ENCODE measurements around the gene RAD51B.

Gene RAD51B

GRCh38 chr14:68089146-68089731 lies 269.7 kb downstream of the RAD51B start (continued):
- TF ChIP-seq ZNF843 (tag by site-specific recombination; IDR thresholded peaks at IDR 0.05) (peak; percentile 79), ELK4 (IDR thresholded peaks at IDR 0.05; ENCODE audit: borderline replicate concordance, low read depth, low read length) (no peak), ZSCAN23 (tag by site-specific recombination; IDR thresholded peaks at IDR 0.05) (no peak), ZNF341 (tag by site-specific recombination; IDR thresholded peaks at IDR 0.05; ENCODE audit: low read depth) (no peak), ZNF610 (tag by site-specific recombination; IDR thresholded peaks at IDR 0.05; ENCODE audit: borderline replicate concordance) (0 out of 2 replicates have a peak, but pooled peaks have one; percentile 46), ZBTB17 (tag by site-specific recombination; IDR thresholded peaks at IDR 0.05) (peak; percentile 20; the same call in 1 of the 2 replicates), ZNF626 (tag by site-specific recombination; IDR thresholded peaks at IDR 0.05) (no peak), ZBTB8A (tag by site-specific recombination; IDR thresholded peaks at IDR 0.05) (peak; percentile 37; the same call in 1 of the 2 replicates), OSR2 (tag by site-specific recombination; IDR thresholded peaks at IDR 0.05) (peak; percentile 87), ZNF654 (tag by site-specific recombination; IDR thresholded peaks at IDR 0.05; ENCODE audit: low read depth) (no peak), ZBTB48 (tag by site-specific recombination; IDR thresholded peaks at IDR 0.05) (no peak), MYNN (tag by site-specific recombination; IDR thresholded peaks at IDR 0.05; ENCODE audit: borderline replicate concordance) (no peak), ZNF561 (tag by site-specific recombination; IDR thresholded peaks at IDR 0.05; ENCODE audit: borderline replicate concordance) (peak; percentile 94), ZNF513 (tag by site-specific recombination; IDR thresholded peaks at IDR 0.05) (no peak), ZNF529 (tag by site-specific recombination; IDR thresholded peaks at IDR 0.05; ENCODE audit: insufficient replicate concordance) (no peak), ZNF335 (tag by site-specific recombination; conservative IDR thresholded peaks at IDR 0.05) (peak; percentile 69), TSHZ1 (tag by site-specific recombination; IDR thresholded peaks at IDR 0.05; ENCODE audit: borderline replicate concordance) (no peak), GLIS1 (tag by site-specific recombination; IDR thresholded peaks at IDR 0.05) (no peak; the same call in 1 of the 2 replicates), ZNF629 (tag by site-specific recombination; IDR thresholded peaks at IDR 0.05) (peak; percentile 29; the same call in 1 of the 2 replicates), ZNF354C (tag by site-specific recombination; IDR thresholded peaks at IDR 0.05; ENCODE audit: borderline replicate concordance, low read depth) (no peak), WT1 (tag by site-specific recombination; IDR thresholded peaks at IDR 0.05) (0 out of 2 replicates have a peak, but pooled peaks have one; percentile 11)

GRCh38 chr14:68094158-68094557 lies 274.6 kb downstream of the RAD51B start:
- Histone ChIP-seq H3K27ac (ENCODE audit: extremely low read depth, low read depth, low read length) (no peak overlapping the region), H3K4me3 (ENCODE audit: low read depth, low read length) (no peak overlapping the region), H3K4me1 (ENCODE audit: control insufficient read depth, insufficient read depth, low read length) (peaks cover 10% of the 10 kb centered on the region), H3K36me3 (ENCODE audit: control insufficient read depth in 2 of 2, insufficient read depth in 1 of 2, low read length in 2 of 2) (no peaks in the 10 kb centered on the region), H3K9me3 (ENCODE audit: control insufficient read depth, insufficient read depth, low read depth, low read length) (no peaks in the 10 kb centered on the region)
- POLR2A ChIA-PET, result no interaction called here
- CTCF ChIA-PET, result interaction anchor here (0.6 kb wide), 1 partner anchor 322 kb away, joined by 3 read pairs; no protein-coding TSS in a partner anchor
- TF ChIP-seq MEIS1 (CRISPR knock-in tag; IDR thresholded peaks at IDR 0.05; ENCODE audit: borderline replicate concordance) (no peak), ZNF112 (tag by site-specific recombination; IDR thresholded peaks at IDR 0.05) (no peak), GLIS2 (tag by site-specific recombination; IDR thresholded peaks at IDR 0.05) (no peak), ZNF175 (tag by site-specific recombination; IDR thresholded peaks at IDR 0.05) (no peak), YY2 (tag by site-specific recombination; IDR thresholded peaks at IDR 0.05) (no peak), GLI2 (tag by site-specific recombination; IDR thresholded peaks at IDR 0.05; ENCODE audit: borderline replicate concordance, low read depth) (no peak), ZNF549 (tag by site-specific recombination; IDR thresholded peaks at IDR 0.05) (no peak), ZNF148 (tag by site-specific recombination; IDR thresholded peaks at IDR 0.05; ENCODE audit: borderline replicate concordance) (no peak), ZNF221 (tag by site-specific recombination; IDR thresholded peaks at IDR 0.05; ENCODE audit: borderline replicate concordance) (no peak)

Measured in HEK293 (cell line).